GM12875 (cell line): ENCODE results near the gene SEMA3C.

Experiments
- H3K4me3 ChIP-seq: one replicate; pipeline ENCODE4 v1.5.1; 2011; ENCODE audit warnings: low read depth, low read length, control low read depth
- TF ChIP-seq, protein P1 (sequence below): IDR thresholded peaks from 2 replicates; pipeline ENCODE4 v1.5.1; 2011; ENCODE audit warnings: low read depth, mild to moderate bottlenecking, control low read depth, inconsistent platforms, low read length, moderate library complexity, borderline replicate concordance; ENCODE audit not compliant: insufficient read depth

Gene SEMA3C

DNA sequence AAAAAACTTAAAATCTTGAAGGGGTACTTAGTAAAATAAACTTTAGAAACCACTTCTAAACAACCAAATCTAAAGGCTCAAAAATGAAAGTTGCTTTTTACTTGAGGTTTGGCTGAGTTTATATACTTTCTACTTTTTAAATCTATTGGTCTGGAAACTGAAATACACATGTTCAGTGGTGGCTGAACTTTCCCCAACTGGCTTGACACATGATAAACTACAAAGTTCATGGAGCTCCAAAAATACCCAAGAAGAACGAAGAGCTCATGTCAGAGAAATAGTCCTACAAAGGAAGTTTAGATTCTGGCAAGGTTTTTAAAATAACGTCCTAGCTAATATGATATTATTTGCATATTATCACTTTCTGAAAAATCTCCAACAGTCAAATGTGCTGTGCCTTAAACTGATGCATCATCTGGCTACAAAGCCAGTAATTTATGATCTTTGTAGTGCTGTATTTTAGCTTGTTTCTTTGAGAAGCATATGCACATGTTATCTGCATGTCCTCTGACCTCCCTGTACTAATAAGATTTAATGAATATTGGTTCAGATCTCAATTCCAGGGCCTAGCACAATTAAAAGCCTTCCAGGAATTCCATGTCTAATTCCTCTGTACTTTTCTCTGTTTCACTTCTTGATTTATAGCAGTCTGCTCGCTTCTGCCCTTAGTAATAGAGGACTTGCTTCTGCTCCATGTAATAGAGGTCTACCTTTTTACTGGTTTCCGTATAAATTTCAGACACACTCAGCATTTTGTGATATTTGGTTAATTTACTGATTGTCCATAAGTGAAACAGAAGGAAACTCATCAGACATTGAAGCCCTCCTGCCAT is 28.2 kb downstream of the SEMA3C start:
- TF ChIP-seq, protein P1, sequence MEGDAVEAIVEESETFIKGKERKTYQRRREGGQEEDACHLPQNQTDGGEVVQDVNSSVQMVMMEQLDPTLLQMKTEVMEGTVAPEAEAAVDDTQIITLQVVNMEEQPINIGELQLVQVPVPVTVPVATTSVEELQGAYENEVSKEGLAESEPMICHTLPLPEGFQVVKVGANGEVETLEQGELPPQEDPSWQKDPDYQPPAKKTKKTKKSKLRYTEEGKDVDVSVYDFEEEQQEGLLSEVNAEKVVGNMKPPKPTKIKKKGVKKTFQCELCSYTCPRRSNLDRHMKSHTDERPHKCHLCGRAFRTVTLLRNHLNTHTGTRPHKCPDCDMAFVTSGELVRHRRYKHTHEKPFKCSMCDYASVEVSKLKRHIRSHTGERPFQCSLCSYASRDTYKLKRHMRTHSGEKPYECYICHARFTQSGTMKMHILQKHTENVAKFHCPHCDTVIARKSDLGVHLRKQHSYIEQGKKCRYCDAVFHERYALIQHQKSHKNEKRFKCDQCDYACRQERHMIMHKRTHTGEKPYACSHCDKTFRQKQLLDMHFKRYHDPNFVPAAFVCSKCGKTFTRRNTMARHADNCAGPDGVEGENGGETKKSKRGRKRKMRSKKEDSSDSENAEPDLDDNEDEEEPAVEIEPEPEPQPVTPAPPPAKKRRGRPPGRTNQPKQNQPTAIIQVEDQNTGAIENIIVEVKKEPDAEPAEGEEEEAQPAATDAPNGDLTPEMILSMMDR, result no peak
- no peak overlapping the region for H3K4me3 ChIP-seq

GRCh38 chr7:80889525-80889924 is 29.3 kb downstream of the SEMA3C start:
- no peak overlapping the region for H3K4me3 ChIP-seq
- TF ChIP-seq, protein P1, result no peak

DNA sequence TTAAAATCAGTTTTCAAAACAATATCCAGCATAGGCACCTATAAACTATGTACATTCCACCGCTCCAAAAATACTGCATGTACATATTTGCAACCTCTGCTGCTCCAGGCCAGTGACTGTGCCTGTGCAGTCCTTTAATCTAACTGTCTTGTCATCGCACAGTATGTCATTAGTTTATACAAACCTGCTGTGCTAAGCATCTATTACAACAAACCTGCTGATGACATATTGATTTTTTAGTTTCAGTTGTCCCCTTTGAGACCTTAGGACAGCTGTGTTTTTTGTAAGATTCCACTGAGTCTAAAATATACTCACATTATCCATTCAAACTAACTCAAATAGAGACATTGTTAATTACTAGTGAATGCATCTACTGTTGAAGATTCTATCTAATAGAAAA is 33.1 kb downstream of the SEMA3C start:
- TF ChIP-seq, protein P1, result no peak

GRCh38 chr7:80884511-80885195 is 34.2 kb downstream of the SEMA3C start:
- H3K4me3 ChIP-seq, result no peak overlapping the region
- TF ChIP-seq, protein P1, result no peak

More for the DNA sequence above, 33.1 kb downstream of the SEMA3C start:
- no peak overlapping the region for H3K4me3 ChIP-seq

DNA sequence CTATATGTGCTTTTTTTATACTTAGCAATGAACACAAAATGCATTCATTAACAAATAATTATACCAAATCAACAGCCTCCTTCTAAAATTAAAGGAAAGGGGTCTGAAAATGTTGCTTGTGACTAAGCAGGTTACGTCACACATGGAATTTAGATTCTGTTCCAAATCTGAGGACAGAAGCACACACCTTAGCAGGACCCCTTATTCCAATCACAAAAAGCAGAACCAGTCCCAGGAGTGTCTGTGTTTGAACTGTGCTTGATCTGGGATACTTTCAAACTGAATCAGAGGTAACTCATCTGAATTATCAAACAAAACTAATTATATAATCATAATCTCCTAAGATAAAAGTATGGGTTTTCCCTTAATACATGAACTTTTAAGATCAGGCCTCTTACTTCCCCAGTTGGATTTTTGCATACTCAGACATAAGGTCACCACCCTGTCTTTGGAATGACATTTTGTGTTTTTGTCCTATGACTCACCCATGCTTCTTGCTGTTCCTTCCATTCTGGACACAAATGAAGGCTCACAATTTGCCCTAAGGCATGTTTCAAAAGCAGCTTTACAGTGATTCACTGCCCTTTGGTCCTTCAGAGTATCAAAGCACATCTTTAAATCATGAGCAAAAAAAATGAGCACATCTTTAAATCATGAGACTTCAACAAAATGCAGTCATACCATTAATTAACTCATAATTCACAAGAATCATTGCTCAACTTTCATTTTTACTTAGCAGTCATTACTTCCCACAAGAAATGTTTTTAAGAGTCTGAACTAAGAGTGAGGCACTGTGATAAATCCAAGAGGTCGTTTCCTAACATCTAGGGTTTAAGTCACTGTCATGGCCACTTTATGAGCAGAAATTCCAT is 35.5 kb downstream of the SEMA3C start:
- TF ChIP-seq, protein P1, result no peak
- no peak overlapping the region for H3K4me3 ChIP-seq

- TF ChIP-seq, protein P1, result no peak
- H3K4me3 ChIP-seq, result no peak overlapping the region
These were observed 36.5 kb downstream of the SEMA3C start for GRCh38 chr7:80882213-80882801.
